Superior temporal gyrus (tissue), 1 donor: ENCODE results near the gene KIFC3.
A peak's percentile ranks its signal among the peaks of the same experiment; 100 is the strongest.
"Not testable (repeated sequence)": the region's sequence is repeated elsewhere in the genome, so short reads cannot be mapped to it uniquely, and the experiment has no call there.

Experiments used
- DNase-seq: peaks from one replicate; pipeline ENCODE4 v3.0.0-alpha.2; 2016; ENCODE audit errors: extremely low spot score

The KIFC3 gene

DNA sequence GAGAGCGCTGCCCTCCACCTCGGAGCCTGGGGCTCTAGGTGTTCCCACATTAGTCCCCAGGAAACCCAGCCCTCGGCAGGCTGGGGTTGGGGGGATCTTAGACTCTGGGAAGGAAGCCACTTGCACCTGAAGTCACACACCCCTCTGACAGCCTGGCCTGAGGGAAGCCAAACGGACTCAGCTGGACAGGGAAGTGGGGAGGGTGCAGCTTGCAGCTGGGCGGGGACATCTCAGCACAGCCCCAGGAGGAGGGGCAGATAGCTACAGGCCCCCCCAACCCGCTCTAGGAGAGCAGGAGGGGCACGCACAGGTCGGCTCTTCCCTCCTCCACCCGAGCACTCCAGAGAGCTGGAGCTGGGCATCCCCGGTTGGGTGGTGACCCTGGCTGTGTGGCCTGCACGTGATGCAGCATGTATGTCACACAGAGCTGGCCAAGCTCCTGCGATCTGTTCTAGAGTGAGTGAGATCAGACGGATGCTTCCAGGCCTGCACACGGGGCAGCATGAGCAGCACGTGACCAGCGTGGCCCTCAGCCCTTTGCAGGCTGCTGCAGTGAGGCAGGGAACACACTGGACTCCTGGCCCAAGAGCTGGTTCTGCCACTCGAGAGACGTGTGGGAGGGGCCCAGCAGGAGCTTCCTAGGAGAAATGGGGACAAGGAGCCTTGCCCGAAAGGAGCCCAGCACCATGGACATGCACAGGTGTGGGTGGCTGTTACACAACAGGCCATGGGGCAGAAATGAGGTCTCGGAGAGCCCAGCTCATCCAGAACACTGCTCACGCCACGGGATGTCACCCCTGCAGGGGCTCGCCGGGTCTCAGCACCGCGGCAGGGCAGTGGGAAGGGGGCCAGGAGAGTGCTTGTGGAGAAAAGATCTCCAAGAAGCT is 15.4 kb downstream of the KIFC3 start:
- peak; percentile 71 for DNase-seq

DNA sequence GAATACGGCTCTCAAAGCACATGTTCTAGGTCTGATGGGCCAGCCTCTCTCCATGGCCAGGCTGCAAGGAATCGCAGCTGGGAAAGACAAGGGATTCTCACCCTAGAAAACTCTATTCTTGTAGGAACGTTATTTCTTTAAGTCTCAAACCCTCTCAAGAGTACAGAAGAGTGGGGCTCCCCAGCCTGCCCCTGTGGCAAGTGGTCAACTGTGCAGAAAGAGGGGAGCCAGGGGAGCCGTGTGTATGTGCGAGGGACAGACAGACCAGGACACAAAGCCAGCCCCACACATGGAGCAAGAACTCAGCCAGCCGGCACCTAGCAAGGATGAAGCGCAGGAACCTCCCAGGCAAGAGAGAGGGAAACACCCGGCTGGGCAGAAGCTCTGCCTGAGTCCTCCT is 16.4 kb downstream of the KIFC3 start:
- no peak for DNase-seq

DNA sequence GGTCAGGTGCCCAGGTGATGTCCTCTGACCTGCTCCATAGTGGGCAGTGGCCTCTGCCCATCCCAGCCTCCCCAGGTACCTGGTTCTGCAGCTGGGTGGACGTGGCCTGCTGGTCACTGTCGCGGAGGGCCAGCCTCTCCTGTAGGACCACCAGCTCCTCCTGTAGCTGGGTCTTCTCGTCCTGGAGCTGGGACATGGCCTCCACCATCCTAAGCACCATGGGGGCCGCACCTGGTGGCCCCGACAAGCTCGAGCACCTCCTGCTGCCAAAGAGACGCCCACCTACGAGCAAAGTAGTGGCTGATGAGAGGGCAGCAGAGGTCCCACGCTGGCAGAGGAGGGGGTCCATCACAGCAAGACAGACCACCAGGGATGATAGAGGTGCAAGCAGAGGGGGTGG is 16.9 kb downstream of the KIFC3 start:
- no peak for DNase-seq

DNA sequence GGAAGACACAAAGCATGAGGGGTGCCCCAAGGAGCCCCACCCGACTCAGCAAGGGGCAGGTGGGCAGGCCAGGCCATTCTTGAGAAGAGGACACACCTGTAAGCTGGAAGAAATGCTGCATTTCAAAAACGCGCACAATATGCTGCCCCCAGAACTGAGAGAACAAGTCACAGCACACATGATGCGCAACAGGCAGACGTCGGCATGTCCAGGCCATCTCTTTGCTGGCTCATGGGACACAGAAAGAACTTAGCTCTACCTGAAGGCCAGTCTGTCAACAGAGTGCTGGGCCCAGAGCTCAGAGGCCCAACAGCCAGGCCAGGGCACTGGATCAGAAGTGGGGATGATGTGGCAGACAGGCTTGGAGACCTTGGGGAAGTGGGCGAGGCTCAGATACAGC is 18.0 kb downstream of the KIFC3 start:
- DNase-seq, result no peak

DNA sequence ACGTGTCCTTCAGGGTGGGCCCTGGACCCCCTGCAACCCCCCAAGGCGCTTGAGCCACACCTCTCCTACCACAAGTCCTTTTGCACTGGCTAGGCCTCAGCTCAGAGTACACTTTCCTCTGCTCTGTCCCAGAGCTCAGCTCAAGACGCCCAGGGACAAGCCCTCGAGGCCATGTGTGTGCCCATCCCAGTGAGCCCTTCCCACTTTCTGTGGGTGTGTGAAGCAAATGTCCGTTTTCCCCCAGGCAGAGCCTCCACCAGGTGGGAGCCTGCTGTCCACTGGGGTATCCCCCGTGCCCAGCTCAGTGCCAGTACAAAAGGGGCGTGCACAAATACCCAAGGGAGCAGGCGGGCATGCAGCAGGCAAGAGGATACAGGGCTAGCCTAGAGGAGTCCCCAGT is 18.4 kb downstream of the KIFC3 start:
- DNase-seq, result no peak

DNA sequence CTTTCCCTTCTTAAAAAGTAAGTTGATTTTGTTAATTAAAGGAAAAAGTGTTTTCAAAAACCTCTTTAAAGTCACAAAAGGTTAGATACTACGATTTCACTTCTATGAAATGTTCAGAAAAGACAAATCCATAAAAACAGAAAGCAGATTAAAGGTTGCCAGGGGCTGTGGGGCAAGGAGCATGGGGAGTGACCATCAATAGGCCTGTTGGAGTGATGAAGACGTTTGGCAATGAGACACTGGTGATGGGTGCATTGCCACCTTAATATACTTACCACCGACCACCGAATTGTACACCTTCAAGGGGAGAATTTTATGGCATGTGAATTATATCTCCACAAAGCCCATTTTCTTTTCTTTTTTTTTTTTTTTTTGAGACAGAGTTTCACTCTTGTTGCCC is 19.2 kb downstream of the KIFC3 start:
- DNase-seq, result no peak

DNA sequence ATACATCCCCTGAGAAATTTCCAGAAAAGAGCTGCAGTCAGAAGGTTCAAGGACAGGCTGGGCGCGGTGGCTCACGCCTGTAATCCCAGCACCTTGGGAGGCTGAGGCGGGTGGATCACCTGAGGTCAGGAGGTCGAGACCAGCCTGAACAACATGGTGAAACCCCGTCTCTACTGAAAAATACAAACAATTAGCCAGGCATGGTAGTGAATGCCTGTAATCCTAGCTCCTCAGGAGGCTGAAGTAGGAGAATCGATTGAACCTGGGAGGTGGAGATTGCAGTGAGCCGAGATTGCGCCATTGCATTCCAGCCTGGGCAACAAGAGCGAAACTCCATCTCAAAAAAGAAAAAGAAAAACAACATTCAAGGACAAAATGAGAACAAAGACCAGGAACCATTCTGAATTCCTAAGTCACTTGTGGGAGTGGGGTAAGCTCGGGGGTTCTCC is 19.7 kb downstream of the KIFC3 start:
- DNase-seq, result not testable (repeated sequence)

DNA sequence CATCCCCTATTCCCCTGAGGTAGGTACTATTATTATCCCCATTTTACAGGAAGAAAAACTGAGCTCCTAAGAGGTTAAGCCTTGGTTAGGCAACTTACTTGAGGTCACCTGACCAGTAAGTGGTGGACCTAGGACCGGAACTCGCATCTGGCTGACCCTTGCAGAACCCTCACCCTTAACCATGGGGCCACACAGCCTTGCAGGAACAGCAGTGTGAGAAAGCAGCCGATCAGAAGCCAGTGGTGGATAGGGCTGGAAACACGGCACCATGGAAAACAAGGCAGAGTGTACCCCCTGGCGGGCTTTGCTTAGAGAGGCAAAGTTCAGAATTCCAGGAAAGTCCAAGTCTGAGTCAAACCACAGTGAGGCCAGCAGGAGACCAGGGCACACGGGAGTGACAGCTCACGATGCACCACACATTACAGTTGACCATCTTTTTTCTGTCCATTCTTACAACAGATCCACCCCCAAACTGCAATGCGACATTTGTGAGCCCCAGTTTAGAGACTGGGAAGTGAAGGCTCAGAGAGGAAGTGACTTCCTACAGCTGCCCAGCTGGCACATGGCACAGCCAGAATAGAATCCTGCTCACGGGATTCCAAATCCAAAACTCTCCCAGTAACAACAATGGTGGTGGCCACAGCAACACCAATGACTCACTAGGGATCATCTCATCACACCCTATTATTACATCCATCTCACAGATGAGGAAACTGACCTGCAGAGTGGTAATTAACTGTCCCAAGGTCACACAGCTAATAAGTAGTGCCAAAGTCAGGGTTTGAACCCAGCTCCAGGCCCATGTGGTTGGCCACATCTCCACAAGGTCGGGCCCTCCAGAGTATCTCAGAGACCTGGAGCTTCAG is 20.3 kb downstream of the KIFC3 start:
- DNase-seq, result no peak

DNA sequence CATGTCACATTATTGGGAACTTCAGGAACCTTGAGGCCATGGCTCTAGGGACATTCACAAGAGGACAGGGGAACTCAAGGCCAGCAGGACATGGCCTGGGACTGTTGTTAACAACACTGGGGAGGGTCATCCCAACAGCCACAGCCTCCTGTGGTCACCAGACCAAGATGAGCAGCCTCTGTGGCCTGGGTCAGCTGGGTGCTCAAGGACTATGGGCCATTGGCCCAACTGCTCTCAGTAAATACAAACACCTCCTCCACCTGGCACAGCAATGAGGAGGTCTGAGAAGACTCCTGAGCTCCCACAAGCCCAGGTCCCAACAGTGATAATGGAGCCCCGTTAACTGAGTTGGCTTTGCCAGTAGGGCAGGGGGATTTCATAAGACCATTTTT is 20.9 kb downstream of the KIFC3 start:
- no peak for DNase-seq

DNA sequence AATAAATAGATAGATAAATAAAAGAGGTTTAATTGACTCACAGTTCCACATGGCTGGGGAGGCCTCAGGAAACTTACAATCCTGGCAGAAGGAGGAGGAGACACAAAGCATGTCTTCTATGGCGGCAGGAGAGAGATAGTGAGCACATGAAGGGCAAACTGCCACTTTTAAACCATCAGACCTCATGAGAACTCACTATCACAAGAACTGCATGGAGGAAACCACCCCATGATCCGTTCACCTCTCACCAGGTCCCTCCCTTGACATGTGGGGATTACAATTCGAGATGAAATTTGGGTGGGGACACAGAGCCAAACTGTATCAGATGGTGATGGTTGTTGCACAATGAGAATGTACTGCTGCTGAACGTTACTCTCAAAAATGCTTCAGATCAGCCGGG is 22.5 kb downstream of the KIFC3 start:
- not testable (repeated sequence) for DNase-seq

DNA sequence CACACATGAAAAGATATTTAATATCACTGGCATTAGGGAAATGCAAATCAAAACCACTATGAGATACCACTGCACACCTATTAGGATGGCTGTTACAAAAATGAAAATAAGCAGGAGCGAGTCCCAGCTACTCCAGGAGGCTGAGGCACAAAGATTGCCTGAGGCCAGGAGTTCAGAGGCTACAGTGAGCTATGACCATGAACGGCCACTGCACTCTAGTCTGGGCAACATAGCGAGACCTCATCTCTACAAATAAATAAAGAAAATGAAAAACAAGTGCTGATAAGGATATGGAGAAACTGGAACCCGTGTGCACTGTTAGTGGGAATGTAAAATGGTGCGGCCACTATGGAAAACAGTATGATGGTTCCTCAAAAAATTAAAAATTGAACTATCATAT is 23.6 kb downstream of the KIFC3 start:
- DNase-seq, result no peak

DNA sequence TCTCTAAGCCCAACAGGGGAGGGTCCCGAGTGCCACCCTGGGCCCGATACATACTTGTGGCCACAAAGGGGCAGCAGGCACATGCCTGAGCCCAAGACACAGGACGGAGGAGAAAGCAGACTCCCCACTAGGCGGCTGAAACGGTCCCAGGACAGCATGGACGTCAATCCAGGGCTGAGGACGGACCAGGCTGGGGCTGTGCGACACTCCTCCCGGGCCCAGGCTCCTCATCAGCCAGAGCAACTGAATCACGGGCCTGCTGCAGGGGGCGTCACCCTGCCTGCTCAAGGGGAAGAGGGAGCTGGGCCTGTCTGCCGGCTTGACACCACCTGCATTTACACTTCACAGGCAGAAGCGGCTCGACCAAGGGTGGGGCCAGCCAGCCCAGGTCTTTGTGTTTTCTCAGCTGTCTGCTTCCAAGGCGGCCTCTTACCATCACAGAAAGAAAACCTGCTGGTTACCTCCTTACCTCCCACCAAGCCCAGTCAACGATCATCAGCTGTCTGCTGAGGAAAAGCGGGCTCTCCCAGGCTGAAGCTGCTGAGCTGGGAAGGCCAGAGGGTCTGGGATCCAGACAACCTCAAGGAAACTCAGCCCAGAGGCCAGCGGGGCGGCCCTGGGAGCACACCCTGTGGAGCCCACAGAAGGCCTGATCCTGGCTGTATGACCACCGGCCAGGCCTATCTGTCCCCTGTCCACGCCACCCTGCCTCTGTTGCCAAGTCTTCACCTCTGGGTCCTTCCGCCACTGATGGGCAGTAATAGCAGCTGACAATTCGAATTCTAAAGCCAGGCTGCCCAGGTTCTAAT is 26.4 kb downstream of the KIFC3 start:
- DNase-seq, result peak; percentile 65

DNA sequence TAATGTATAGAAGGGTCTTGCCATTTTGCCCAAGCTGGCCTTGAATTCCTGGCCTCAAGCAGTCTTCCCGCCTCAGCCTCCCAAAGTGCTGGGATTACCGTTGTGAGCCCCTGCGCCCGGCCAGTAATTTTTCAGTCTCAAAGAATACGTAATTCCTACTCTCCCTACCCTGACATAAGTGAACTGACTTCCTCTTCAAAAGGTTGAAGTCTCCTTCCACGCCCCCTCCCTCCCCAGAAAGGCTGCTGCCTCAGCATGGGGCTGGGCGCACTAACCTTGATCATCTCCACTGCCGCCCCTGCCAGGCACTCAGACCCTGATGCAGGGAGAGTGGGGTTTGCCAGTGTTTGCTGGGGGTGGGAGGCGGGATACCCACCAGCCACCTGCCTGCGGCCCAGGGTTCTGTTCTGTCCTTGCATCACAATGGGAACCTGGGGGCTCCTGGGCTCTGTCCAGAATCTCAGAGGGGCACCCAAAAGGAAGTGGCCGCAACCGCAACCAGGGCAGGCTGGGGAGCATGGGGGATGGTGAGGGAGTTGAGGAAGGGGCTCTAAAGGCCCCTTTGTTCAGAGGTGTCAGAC is 27.5 kb downstream of the KIFC3 start:
- DNase-seq, result no peak

DNA sequence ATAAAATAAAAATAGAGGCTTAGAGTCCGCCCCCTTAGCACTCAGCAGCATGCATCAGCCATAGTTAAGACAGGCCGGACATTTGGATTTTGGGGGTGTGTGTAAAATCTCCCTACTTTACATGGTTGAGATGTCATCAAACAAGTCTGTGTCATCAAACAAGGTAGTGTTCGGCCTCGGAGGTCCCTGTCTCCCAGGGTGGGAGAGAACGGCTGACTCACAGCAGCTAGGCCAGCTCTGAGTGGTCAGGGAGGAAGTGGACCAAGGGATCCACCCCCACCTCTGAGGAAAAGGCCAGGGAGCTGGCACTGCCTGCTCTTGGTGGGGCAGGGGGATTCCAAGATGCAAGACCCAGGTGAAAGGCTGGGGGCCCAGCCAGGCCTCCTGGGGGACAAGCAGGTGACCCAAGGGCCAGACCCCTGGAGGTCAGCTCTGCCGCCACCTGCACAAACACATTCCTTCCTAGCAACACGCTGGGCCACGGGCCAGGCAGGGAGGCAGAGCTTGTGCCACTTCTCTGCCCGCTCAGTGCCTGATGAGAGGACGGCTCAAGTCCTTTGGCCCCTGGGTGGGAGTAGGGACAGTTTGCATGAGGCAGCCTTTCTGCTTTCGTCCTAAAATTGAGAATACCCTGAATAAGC is 28.5 kb downstream of the KIFC3 start:
- DNase-seq, result no peak

DNA sequence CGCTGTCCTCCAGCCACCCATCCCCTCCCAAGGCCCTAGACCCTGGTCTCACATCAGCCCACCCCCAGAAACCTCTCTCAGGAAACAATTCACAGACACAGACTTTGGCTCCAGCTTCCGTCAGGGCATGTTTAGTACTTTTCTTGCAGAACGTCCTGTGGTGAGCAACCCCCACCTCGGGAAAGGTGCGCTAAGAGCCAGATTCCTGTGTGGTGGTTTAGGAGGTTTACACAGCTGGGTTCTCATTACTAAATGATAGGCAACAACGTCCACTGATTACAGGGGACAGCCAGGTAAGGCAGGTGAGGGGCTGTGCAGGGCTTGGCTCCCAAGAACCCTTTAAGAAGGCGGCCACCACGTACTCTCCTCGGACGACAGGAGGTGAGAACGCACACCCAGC is 29.3 kb downstream of the KIFC3 start:
- no peak for DNase-seq

DNA sequence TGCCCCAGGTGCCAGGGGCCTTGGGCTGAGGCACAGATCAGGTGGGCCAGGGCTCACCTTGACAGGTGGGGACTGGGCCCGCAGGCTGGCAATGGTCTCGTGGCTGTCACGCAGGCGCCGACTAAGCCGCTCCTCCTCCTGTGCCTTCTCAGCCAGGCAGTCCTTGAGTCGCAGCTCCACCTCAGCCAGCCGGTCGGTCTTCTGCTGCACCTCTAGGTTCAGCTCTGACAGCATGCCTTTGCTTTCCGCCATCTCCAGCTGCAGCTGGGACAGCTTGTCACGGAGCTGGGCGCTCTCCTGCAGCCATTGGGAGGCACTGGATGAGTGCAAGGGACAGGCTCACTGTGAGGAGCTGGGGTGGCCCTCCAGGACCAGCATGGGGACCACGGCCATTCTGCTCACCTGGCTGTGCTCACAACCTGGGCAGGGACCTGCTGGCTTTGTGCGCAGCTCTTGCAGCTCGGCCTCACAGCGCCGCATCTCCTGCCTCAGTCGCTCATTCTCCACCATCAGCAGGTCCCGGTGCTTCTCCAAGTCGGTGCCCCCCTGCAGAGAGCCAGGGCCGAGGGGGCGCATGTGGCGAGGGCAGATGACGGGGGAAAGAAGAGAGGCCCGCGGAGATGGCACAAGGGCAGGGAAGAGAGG is 31.0 kb downstream of the KIFC3 start:
- DNase-seq, result no peak

DNA sequence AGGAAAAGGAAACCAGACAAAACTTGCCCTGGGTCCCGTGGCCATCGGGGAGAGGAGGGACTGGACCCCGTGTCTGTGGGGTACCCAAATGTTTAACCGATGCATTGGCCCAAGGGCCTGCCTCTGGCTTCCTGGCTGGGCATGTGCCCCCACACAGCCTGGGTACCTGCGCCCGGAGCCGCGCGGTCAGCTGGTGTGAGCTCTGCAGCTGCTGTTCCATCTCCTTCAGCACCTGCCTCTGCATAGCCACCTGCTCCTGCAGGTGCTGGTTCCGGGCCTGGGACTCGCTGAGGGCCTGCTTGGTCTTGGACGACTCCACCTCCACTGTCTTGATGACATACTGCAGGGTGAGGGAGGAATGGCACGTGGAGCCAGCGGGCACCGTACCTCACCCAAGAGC is 31.9 kb downstream of the KIFC3 start:
- DNase-seq, result no peak

DNA sequence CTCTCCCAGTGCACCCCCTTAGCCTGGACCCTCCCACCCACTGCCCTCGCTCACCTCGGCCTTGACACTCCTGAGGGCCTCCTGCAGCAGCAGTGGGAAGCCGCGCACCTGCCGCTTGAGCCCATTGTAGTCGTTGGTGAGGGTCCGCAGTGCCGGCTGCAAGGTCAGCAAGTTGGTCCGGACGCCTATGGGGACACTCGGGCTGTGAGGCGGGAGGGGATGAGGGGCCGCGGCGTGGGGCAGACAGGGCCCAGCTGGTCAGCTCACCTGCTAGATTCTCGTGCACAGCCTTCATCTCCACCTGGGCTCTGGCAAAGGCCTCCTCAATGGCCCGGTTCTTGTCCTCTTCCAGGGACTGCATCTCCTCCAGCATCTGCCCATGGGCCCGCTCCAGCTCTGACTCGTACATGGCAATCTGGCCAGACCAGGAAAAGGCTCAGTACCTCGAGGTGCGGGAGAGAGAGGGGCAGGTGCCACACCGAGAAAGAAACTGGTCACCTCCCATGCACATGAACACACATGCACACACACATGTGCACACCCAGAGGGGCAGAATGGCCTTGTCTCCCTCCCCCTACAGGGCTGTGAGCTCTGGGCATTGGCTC is 32.6 kb downstream of the KIFC3 start:
- no peak for DNase-seq

DNA sequence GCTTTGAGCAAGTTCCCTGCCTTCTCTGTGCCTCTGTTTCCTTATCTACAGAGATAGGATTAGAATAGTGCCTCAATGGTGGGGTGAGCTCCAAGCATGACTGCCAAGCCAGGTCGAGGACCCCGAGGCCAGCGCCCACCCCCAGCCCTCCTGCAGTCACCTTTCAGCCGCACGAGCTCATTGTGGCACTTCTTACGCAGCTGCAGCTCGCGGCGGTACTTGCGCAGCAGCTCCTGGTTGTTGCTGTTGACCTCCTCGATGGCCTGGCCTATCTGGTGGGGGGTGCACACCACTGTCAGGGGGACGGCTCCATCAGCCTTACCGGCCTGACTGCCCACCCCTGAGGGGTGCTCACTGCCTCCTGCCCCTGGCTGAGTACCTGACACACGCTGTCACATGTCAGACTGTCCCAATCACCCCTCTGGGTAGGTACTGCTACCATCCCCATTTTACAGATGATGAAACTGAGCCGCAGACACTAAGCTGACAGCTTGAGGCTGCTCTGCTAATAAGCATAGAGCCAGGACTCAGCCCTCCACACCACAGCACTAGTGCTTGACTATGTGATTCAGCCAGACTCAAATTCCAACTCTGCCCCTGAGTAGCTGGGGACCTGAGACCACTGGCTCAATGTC is 35.5 kb downstream of the KIFC3 start:
- DNase-seq, result no peak
